Astrocyte (in vitro differentiated cells and primary cell): ENCODE measurements around the gene DDOST. TPM values are rescaled to one million over a fixed set of nuclear protein-coding genes. Genes with fewer than 3 reads are reported as not detected.

Experiments used
- DNase-seq: peaks from one replicate; pipeline ENCODE4 v3.0.0-alpha.2; 2010; ENCODE audit warnings: low read depth
- FAIRE-seq: peaks from 2 replicates; lab custom pipeline; 2011; peaks lifted over from hg19 to GRCh38; lab: Jason Lieb, UNC
- H2AFZ ChIP-seq: 2 replicates; pipeline ENCODE4 v1.6.0; 2012; ENCODE audit warnings: low read depth, low read length, inconsistent platforms
- H3K27ac ChIP-seq: 2 replicates; pipeline ENCODE4 v1.5.1; 2011; ENCODE audit warnings: low read depth, low read length, inconsistent platforms
- H3K27me3 ChIP-seq: 2 replicates; pipeline ENCODE4 v1.6.0; 2011; ENCODE audit warnings: low read length, inconsistent platforms; ENCODE audit not compliant: insufficient read depth
- H3K36me3 ChIP-seq: 2 replicates; pipeline ENCODE4 v1.5.1; 2011; ENCODE audit warnings: low read length, inconsistent platforms; ENCODE audit not compliant: insufficient read depth
- H3K4me1 ChIP-seq: 2 replicates; pipeline ENCODE4 v1.5.1; 2011; ENCODE audit warnings: low read length, inconsistent platforms; ENCODE audit not compliant: insufficient read depth
- H3K4me2 ChIP-seq: 2 replicates; pipeline ENCODE4 v1.6.0; 2012; ENCODE audit warnings: low read length, inconsistent platforms
- H3K4me3 ChIP-seq: 2 replicates; pipeline ENCODE4 v1.5.1; 2011; ENCODE audit warnings: low read depth, mild to moderate bottlenecking, low read length, inconsistent platforms; ENCODE audit not compliant: insufficient read depth
- H3K79me2 ChIP-seq: 2 replicates; pipeline ENCODE4 v1.6.0; 2012; ENCODE audit warnings: mild to moderate bottlenecking, low read length, inconsistent platforms; ENCODE audit not compliant: insufficient read depth
- H3K9ac ChIP-seq: 2 replicates; pipeline ENCODE4 v1.6.0; 2012; ENCODE audit warnings: mild to moderate bottlenecking, low read length, inconsistent platforms
- H3K9me3 ChIP-seq: 2 replicates; pipeline ENCODE4 v1.5.1; 2012; ENCODE audit warnings: low read depth, mild to moderate bottlenecking, low read length, inconsistent platforms; ENCODE audit not compliant: insufficient read depth
- H4K20me1 ChIP-seq: 2 replicates; pipeline ENCODE4 v1.6.0; 2012; ENCODE audit warnings: low read length, inconsistent platforms; ENCODE audit not compliant: insufficient read depth
- H3K27ac Mint-ChIP-seq: one replicate; pipeline ENCODE4 v1.8.0; 2021; ENCODE audit warnings: mild to moderate bottlenecking, mixed read lengths; ENCODE audit not compliant: unreplicated experiment
- H3K27me3 Mint-ChIP-seq: one replicate; pipeline ENCODE4 v1.8.0; 2021; ENCODE audit warnings: low read depth, mixed read lengths; ENCODE audit not compliant: unreplicated experiment
- H3K36me3 Mint-ChIP-seq: one replicate; pipeline ENCODE4 v1.8.0; 2021; ENCODE audit warnings: low read depth, mixed read lengths; ENCODE audit not compliant: unreplicated experiment
- H3K4me1 Mint-ChIP-seq: one replicate; pipeline ENCODE4 v1.8.0; 2021; ENCODE audit warnings: low read depth, mixed read lengths; ENCODE audit not compliant: unreplicated experiment
- H3K4me3 Mint-ChIP-seq: one replicate; pipeline ENCODE4 v1.8.0; 2021; ENCODE audit warnings: mild to moderate bottlenecking, moderate library complexity, mixed read lengths; ENCODE audit not compliant: unreplicated experiment
- H3K9me3 Mint-ChIP-seq: one replicate; pipeline ENCODE4 v1.8.0; 2021; ENCODE audit warnings: mild to moderate bottlenecking, mixed read lengths; ENCODE audit not compliant: unreplicated experiment
- CTCF ChIP-seq: IDR thresholded peaks from 2 replicates; pipeline ENCODE4 v1.5.1; 2011; ENCODE audit warnings: low read depth, mild to moderate bottlenecking, inconsistent platforms, low read length, moderate library complexity; ENCODE audit not compliant: insufficient read depth
- EZH2 ChIP-seq: IDR thresholded peaks from 2 replicates; pipeline ENCODE4 v1.6.1; 2012; ENCODE audit warnings: mild to moderate bottlenecking, low read length, inconsistent platforms; ENCODE audit not compliant: insufficient read depth
- total RNA-seq: library from RNA; stranded (reverse); gene quantifications from 2 replicates; pipeline ENCODE4 v1.2.1, GENCODE V29; 2021

The DDOST gene
- total RNA-seq, 1 donor from 2014 or later = 327 TPM

DNA sequence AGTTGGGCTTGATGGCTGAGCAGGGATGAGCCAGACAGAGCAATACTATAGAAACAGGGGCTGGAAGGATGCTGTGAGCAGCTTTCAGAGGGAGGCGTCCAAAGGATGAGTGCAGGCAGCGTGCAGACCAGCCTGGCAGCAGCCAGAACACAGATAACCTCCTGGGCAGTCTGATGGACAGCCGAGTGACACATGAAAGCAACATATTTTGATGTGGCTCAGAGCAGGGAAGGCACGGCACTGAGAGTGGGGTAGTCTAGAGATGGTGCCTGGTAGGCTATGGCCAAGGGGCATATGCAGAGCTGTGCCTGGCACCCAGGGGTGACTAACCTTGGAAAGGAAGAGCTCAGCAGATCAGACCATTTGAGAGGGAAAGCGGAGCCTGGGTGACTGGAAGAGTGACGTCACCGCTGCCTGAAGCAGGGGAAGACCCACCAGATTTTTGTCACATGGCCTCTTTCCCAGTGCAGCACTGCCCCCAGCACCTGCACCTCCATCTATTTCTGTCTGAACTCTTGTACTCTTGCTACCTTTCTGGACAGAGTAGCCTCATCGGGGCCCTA, 24.3 kb downstream of the DDOST start:
- no peak overlapping the region for H2AFZ ChIP-seq
- FAIRE-seq (no peak), DNase-seq (no peak)
- H3K36me3 ChIP-seq = peaks cover 4% of the 10 kb centered on the region
- H3K27ac ChIP-seq = no peak overlapping the region
- no peak overlapping the region for H3K4me3 Mint-ChIP-seq
- H3K27me3 ChIP-seq = no peaks in the 10 kb centered on the region
- no peak overlapping the region for H3K4me3 ChIP-seq
- no peaks in the 10 kb centered on the region for H3K9me3 ChIP-seq
- no peak overlapping the region for H3K27ac Mint-ChIP-seq
- no peaks in the 10 kb centered on the region for H3K9me3 Mint-ChIP-seq
- peaks cover 20% of the 10 kb centered on the region for H3K36me3 Mint-ChIP-seq
- no peaks in the 10 kb centered on the region for H3K4me1 Mint-ChIP-seq
- TF ChIP-seq CTCF (no peak), EZH2 (no peak)
- H3K27me3 Mint-ChIP-seq = no peaks in the 10 kb centered on the region
- H3K4me1 ChIP-seq = peaks cover 9% of the 10 kb centered on the region
- no peak overlapping the region for H3K4me2 ChIP-seq
- peaks cover 21% of the 10 kb centered on the region for H4K20me1 ChIP-seq
- H3K9ac ChIP-seq = no peak overlapping the region
- peaks cover 9% of the 10 kb centered on the region for H3K79me2 ChIP-seq

DNA sequence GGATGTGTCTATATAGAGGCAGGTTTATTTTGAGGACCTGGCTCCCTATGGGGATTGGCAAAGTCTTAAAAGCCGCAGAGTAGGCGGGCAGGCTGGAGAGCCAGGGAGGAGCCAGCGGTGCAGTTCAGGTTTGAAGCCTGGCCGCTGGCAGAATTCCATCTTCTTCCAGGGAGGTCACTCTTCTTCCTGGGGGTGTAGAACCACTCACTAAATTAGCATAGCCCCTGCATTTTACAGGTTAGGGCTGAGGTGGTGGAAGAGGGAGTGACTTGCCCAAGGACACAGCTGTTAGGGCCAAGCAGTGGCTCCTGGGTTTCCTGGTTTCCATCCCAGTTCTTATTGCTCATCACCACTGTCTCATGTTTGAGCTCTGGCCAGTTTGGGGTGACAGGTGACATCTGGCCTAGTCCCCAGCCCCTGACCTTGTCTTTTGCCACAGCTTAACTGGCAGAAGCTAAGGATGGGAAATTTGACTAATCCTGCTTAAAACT, 26.5 kb downstream of the DDOST start:
- Mint-ChIP-seq H3K9me3 (no peaks in the 10 kb centered on the region), H3K4me3 (peak overlapping the region; percentile 87), H3K4me1 (no peaks in the 10 kb centered on the region), H3K27me3 (no peaks in the 10 kb centered on the region), H3K27ac (no peak overlapping the region), H3K36me3 (peaks cover 16% of the 10 kb centered on the region)
- Histone ChIP-seq H3K36me3 (peaks cover 4% of the 10 kb centered on the region), H4K20me1 (peaks cover 21% of the 10 kb centered on the region), H3K4me2 (peak overlapping the region; percentile 96), H3K4me3 (peak overlapping the region; percentile 86), H3K27me3 (peaks cover 2% of the 10 kb centered on the region), H3K27ac (no peak overlapping the region), H3K79me2 (peaks cover 9% of the 10 kb centered on the region), H3K9ac (peak overlapping the region; percentile 87), H3K4me1 (peaks cover 9% of the 10 kb centered on the region), H2AFZ (no peak overlapping the region), H3K9me3 (no peaks in the 10 kb centered on the region)
- TF ChIP-seq EZH2 (no peak), CTCF (no peak)
- peak; percentile 30 for DNase-seq
- FAIRE-seq = no peak

GRCh38 chr1:20634065-20634593, 27.0 kb downstream of the DDOST start:
- Mint-ChIP-seq H3K27ac (peak overlapping the region; percentile 53), H3K4me1 (no peaks in the 10 kb centered on the region), H3K9me3 (no peaks in the 10 kb centered on the region), H3K4me3 (peak overlapping the region; percentile 87), H3K27me3 (no peaks in the 10 kb centered on the region), H3K36me3 (peaks cover 14% of the 10 kb centered on the region)
- peaks cover 2% of the 10 kb centered on the region for H3K27me3 ChIP-seq
- H2AFZ ChIP-seq = peak overlapping the region; percentile 57
- H3K36me3 ChIP-seq = peaks cover 4% of the 10 kb centered on the region
- H3K4me2 ChIP-seq = peak overlapping the region; percentile 96
- no peak for TF ChIP-seq EZH2
- no peak for TF ChIP-seq CTCF
- peaks cover 9% of the 10 kb centered on the region for H3K4me1 ChIP-seq
- H3K79me2 ChIP-seq = peaks cover 9% of the 10 kb centered on the region
- no peaks in the 10 kb centered on the region for H3K9me3 ChIP-seq
- DNase-seq (no peak), FAIRE-seq (no peak)
- no peak overlapping the region for H3K27ac ChIP-seq
- H4K20me1 ChIP-seq = peaks cover 21% of the 10 kb centered on the region
- H3K9ac ChIP-seq = peak overlapping the region; percentile 87
- H3K4me3 ChIP-seq = peak overlapping the region; percentile 86
